Mesothelial cell of epicardium (in vitro differentiated cells): ENCODE results near the gene ANKRD33B. TPM values are rescaled to one million over a fixed set of nuclear protein-coding genes. Genes with fewer than 3 reads are reported as not detected.
"Not testable (repeated sequence)": the region's sequence is repeated elsewhere in the genome, so short reads cannot be mapped to it uniquely, and the experiment has no call there.

Source experiments
- DNase-seq, 2 experiments: peaks; one replicate each; pipeline ENCODE4 v3.0.0; 2021; ENCODE audit warnings: low spot score in 2 of 2; ENCODE audit not compliant: unreplicated experiment in 2 of 2
- H3K27ac Mint-ChIP-seq: 2 replicates; pipeline ENCODE4 v1.8.0; 2021; ENCODE audit warnings: mixed read lengths
- H3K27me3 Mint-ChIP-seq: 2 replicates; pipeline ENCODE4 v1.8.0; 2021; ENCODE audit warnings: low read depth, mixed read lengths
- H3K36me3 Mint-ChIP-seq: 2 replicates; pipeline ENCODE4 v1.8.0; 2021; ENCODE audit warnings: mixed read lengths
- H3K4me1 Mint-ChIP-seq: 2 replicates; pipeline ENCODE4 v1.8.0; 2021; ENCODE audit warnings: mixed read lengths
- H3K4me3 Mint-ChIP-seq: 2 replicates; pipeline ENCODE4 v1.8.0; 2021; ENCODE audit warnings: mild to moderate bottlenecking, moderate library complexity, mixed read lengths
- H3K9me3 Mint-ChIP-seq: 2 replicates; pipeline ENCODE4 v1.8.0; 2021; ENCODE audit warnings: mixed read lengths
- total RNA-seq: library from RNA; stranded (reverse); gene quantifications from 3 replicates; pipeline ENCODE4 v1.2.1, GENCODE V29; 2021
- TF ChIP-seq, protein P1 (sequence below): fragments of 200-600 bp; sonication (generic); IDR thresholded peaks from one replicate; pipeline ENCODE4 v1.5.0; 2021; ENCODE audit warnings: antibody characterized with exemption; ENCODE audit not compliant: unreplicated experiment

Gene ANKRD33B
- total RNA-seq, 1 donor from 2014 or later, result 3.8 TPM

DNA sequence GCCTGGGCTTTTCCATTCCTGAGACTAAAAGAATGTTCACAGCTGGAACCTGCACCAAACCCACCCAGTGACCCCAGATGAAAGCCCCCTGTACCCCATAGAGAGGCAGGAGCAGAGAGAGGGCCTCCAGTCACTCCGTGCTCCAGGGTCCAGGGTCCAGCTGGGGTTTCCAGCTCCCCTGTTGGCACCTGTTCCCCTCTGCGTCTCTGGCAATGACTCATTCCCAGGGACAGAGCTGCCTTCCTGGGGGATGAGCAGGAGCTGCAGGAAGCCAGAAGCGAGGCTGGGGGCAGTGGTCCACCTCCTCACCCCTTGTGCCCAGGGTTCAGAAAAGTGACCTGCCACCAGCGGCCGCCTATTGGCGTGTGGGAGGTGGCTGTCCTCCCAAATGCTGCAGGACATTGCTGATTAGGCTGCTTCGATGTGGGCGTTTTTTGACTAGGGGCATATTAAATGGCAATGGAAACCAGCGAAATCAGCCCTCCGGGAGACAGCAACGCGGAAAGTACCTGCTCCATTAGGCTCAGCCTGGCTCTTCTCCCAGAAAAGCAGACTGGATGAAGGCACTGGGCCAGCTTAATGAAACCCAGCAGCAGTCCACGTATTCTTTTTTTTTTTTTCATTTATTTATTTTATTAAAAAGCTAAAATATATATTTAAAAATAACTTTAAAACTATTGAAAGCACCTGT is 99.8 kb downstream of the ANKRD33B start:
- DNase-seq, result no peak
- TF ChIP-seq, protein P1, sequence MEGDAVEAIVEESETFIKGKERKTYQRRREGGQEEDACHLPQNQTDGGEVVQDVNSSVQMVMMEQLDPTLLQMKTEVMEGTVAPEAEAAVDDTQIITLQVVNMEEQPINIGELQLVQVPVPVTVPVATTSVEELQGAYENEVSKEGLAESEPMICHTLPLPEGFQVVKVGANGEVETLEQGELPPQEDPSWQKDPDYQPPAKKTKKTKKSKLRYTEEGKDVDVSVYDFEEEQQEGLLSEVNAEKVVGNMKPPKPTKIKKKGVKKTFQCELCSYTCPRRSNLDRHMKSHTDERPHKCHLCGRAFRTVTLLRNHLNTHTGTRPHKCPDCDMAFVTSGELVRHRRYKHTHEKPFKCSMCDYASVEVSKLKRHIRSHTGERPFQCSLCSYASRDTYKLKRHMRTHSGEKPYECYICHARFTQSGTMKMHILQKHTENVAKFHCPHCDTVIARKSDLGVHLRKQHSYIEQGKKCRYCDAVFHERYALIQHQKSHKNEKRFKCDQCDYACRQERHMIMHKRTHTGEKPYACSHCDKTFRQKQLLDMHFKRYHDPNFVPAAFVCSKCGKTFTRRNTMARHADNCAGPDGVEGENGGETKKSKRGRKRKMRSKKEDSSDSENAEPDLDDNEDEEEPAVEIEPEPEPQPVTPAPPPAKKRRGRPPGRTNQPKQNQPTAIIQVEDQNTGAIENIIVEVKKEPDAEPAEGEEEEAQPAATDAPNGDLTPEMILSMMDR, result no peak
- Mint-ChIP-seq H3K27me3 (no peaks in the 10 kb centered on the region), H3K9me3 (peaks cover 8% of the 10 kb centered on the region), H3K4me3 (no peak overlapping the region), H3K4me1 (no peaks in the 10 kb centered on the region), H3K36me3 (no peaks in the 10 kb centered on the region), H3K27ac (no peak overlapping the region)

DNA sequence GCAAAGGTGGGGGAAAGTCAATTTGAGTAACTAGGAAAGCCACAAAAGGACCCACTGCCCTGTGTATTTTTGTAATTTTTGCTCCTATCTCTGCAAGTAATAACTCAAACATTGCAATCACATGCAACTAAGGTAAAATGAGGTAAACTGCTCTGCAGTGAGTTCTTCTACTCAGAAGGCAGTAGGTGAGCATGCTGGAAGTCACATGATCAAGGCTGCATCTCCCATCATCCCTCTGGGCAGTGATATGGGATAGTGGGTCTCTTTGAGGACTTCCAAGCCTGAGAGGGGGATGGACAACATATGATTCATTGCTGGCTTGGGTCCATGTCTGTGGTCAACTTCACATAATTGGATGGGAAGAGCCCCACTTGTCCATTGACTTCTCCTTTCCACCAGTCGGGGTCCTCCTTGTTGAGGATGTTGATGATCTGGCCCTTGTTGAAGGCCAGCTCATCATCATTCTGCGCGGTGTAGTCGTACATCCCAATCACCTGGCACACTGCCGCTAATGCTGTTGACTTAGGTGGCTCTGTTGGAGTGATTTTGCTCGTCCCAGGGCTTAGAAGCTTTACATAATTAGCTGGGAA is 100.4 kb downstream of the ANKRD33B start:
- not testable (repeated sequence) for H3K27ac Mint-ChIP-seq, H3K4me3 Mint-ChIP-seq, H3K27me3 Mint-ChIP-seq, H3K36me3 Mint-ChIP-seq, H3K4me1 Mint-ChIP-seq, DNase-seq, H3K9me3 Mint-ChIP-seq

DNA sequence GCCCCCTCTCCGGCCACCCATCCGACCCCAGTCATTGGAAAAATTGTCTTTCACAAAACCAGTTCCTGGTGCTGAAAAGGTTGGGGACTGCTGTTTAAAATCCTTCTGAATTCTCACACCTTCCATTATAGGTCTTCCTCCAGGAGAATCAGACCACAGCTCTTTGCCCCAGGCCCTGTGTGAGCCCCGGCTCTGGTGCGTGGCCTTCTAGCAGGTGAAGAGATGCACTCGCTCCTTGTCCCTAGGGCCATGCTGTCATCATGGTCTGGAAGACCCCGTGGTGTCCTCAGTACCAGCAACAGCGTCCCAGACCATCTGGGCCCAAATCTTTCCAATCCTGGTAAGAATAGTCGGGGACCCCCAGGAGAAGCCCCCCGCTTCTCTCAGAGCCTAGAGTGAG is 101.9 kb downstream of the ANKRD33B start:
- Mint-ChIP-seq H3K9me3 (peaks cover 6% of the 10 kb centered on the region), H3K27ac (no peak overlapping the region), H3K4me1 (no peaks in the 10 kb centered on the region), H3K27me3 (peaks cover 1% of the 10 kb centered on the region), H3K36me3 (no peaks in the 10 kb centered on the region), H3K4me3 (no peak overlapping the region)
- TF ChIP-seq, protein P1, result no peak
- DNase-seq, result no peak

DNA sequence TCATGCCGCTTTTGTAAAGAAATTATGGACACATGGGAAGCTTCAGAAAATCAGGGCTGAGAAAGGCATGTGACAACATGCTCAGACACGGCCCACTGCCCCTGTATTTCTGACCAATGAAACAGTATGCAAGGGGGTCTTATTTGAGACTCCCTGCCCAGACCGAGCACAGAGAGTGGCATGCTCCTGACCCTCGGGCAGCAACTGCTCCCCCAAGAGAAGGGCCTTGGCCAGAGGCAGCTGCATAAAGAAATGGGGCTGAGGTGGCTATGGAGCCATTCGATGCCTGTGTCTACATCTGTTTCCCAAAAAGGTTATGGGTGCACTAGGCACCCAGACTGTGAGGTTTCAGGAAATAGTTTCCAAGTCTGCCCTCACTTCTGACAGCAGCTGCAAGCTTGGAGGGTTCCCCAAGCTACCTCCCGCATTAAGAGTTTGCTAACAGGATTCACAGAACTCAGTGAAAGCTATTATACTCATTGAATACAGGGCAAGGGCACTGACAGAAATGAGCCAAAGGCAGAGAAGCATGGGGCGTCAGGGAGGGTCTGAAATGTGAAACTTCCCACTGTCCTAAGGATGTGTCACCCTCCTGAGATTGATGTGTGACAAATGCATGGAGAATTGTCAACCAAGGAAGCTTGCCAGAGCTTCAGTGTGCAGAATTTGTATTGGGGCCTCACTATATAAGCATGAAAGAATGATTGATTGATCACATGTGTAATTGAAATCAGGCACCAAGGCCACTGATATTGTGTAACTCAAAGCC is 102.8 kb downstream of the ANKRD33B start:
- TF ChIP-seq, protein P1, result no peak
- Mint-ChIP-seq H3K27ac (no peak overlapping the region), H3K9me3 (peaks cover 6% of the 10 kb centered on the region), H3K36me3 (no peaks in the 10 kb centered on the region), H3K4me3 (no peak overlapping the region), H3K4me1 (no peaks in the 10 kb centered on the region), H3K27me3 (peaks cover 3% of the 10 kb centered on the region)
- no peak for DNase-seq

DNA sequence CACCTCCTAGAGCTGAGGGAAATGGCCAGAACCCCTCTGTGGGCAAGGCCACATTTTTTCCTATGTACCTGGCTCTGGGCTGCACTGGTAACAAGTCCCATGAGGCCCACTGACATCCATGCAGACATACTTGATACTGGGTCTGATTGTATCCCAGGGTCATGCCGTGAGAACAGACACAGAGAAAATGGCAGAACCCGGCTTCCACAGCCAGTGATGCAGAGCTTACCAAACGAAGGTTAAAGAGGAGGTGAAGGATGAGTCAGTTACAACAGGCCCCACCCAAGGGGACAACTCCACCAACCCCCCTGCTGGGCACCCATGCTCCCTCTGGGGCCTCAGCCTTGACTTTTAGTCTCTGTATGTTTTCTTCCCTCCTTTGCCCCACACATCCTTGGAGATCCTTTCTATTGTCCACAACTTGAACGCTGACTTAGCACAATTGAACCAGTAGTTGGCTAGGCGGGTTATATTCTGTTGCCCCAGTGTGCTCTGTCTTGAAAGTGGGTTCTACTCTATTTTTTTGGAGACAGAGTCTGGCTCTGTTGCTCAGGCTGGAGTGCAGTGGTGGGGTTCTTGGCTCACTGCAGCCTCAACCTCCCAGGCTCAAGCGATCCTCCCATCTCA is 103.7 kb downstream of the ANKRD33B start:
- Mint-ChIP-seq H3K36me3 (no peaks in the 10 kb centered on the region), H3K4me1 (peaks cover 6% of the 10 kb centered on the region), H3K9me3 (peaks cover 6% of the 10 kb centered on the region), H3K27ac (no peak overlapping the region), H3K4me3 (no peak overlapping the region), H3K27me3 (peaks cover 3% of the 10 kb centered on the region)
- DNase-seq, result no peak
- TF ChIP-seq, protein P1, result no peak

DNA sequence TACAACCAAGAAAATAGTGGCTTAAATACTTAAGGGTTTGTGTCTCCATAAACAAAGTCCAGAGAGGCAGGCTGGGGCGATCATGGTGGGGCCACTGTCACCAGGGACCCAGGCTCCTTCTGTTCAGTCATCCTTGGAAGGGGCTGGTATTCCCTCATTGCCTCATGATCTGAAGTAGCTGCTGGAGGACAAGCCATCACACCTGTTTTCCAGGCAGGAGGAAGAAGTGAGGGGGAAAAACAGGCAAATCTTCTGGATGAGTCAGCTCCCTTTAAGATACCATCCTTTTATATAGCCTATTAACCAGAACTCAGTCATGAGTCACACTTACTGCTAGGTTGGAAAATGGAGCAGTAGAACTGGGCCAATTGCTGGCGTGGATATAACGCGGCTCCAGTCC is 104.8 kb downstream of the ANKRD33B start:
- Mint-ChIP-seq H3K36me3 (no peaks in the 10 kb centered on the region), H3K4me3 (no peak overlapping the region), H3K9me3 (peaks cover 6% of the 10 kb centered on the region), H3K27ac (no peak overlapping the region), H3K27me3 (peaks cover 4% of the 10 kb centered on the region), H3K4me1 (peaks cover 6% of the 10 kb centered on the region)
- DNase-seq, result no peak
- TF ChIP-seq, protein P1, result no peak
